ENCODE data around the gene CDK14.

The CDK14 gene

DNA sequence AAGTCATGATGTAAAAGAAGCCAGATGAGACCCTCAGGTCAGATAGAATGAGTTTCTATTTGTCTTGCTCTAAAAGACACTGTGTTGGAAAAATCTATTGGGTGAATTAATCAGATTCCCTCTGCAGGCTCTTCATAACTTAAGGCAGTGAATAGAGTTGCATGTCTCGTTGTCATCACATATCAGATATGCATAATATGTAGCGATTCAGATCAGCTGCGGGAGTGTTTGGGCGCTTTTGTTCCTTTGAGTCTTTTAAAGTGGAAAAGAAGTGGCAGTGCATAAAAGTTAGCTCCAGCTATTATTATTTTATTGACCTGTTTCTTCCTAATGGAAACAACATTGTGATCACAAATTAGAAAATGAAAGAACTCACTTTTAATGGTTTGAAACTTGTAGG is 84.4 kb downstream of the CDK14 start:
- no peak for DNase-seq (ENCODE audit: low read depth)

DNA sequence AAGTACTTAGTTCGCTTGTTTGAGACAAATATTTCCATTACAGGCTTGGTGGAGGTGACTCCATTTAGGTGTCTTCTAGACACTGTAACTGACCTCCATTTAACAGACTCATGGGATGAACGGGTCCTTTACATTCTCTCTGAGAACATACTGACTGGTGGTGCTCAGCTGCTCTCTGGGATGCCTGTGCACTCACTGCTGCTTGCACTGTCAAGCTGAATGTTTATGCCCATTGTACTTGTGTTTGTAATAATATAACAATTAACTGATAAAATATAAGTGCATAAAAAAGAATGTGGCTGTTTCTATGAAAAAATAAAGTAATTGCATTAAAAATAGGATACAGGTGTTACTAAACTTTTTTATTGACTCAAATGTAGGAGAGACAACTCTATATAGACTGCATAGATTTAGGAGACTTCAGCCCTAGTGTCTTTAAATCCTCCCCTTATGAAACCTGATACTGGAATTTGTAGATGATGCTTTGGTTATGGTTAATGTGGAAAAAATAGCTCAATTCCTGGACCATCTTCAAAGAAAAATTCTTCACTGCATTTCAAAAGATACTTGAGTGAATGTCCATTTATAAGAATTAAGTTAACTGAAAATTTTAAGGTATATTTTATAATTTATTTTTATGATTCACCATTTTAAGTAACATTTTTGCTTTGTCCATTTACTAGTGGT is 85.4 kb downstream of the CDK14 start:
- no peak for DNase-seq (ENCODE audit: low read depth)

DNA sequence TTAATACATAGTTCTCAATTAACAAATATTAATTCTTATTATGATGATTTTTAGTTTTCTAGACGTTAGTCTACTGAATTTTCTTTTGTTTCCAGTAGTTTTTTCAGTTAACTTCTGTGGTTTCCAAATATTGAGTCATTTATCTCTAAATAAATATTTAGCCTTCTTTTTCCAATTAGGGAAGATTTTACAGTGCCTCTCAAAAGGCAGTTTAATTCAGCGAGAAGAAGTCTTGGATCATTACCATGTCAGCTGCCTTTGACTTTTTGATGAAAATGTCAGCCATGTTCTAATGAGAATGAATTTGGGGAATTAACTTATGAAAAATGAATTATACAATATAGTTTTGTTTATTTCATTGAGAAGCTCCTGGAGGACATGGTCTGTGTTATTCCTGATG is 90.0 kb downstream of the CDK14 start:
- DNase-seq (ENCODE audit: low read depth): no peak

- DNase-seq (ENCODE audit: low read depth): no peak
Measured at GRCh38 chr7:90688810-90689209, 92.7 kb downstream of the CDK14 start.

GRCh38 chr7:90689260-90689659 is 93.1 kb downstream of the CDK14 start:
- no peak for DNase-seq (ENCODE audit: low read depth)

DNA sequence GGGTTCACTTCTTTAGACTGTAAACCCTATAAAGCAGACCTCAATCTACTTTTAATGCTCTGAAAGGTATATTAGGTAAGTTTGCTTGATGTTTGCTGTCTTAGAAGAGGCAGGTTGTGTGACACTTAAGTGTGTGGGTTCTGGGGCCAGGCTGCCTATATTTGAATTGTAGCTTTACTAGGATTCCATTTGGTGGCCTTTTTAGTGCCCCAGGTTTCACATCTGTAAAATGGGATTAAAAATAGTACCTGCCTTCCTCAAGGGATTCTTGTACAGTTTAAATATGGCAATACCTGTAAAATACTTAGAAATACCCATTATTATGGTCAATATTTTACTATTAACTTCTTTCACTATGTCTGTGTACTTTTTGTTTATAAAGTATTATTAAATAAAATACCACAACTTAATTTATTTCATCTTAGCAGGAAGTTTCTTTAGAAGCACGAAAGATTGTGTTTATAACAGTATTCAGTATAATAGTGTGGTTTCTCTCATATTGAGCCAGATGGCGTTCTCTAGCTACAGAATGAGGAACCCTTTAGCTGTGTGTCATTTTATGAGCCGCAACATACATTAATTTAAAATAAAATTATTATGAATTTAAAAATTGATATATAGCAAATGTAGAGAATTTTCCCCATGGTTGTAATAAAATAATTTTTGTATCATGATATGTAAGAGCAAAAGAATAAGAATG is 94.2 kb downstream of the CDK14 start:
- DNase-seq (ENCODE audit: low read depth): no peak

DNA sequence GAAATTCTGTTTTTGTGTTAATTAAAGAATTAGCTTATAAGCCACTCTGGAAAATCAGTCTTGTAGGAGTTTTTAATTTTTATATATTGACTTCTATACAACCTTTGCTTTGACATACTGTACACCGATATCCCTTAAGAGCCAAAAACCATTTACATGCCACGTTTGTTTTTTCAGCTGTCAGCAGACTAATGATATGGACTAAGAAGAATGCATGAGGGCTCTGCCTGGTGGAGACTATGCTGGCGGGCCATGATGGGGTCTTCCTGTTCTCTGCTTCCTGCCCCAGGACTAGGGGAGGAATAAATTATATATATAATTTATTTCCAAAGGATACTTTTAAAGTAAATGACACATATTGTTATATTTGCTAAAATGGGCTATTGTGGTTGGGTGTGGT is 96.3 kb downstream of the CDK14 start:
- DNase-seq (ENCODE audit: low read depth): no peak

DNA sequence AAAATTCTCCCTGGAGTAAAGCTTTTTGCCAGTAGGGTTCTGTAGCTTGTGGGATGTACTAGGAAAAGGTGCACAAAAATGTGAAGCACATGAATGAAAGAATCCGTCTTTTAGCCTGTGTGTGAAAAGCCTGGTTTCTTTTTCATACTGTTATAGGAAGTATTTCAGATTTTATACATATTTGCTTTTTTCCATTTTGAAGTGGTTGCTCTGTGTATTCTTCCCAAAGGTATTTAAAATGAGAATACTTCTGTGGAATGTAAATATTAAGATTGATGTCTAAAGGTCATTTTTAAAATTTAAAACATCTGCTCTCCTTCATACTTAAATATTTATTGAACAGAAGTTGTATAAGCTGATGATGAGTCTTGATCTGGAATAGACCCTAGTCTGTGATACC is 96.8 kb downstream of the CDK14 start:
- no peak for DNase-seq (ENCODE audit: low read depth)

DNA sequence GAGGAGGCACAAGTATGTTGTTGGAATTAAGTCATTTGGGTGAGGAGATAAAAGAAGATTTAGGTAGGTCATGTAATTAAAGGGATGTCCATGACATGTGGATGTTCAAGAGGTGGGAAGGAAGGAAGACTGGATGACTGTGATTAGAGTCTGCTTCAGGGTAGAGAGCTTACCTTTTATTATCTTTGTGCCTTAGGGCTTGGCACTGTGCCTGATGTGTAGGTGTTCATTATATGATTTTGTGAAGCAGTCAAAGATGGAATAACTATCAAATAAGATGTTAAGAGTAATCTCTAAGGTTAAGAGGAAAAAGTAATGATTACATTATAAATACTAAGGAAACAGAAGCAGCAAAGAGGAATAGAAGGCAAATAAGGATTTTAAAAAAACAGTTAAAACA is 97.8 kb downstream of the CDK14 start:
- no peak for DNase-seq (ENCODE audit: low read depth)

DNA sequence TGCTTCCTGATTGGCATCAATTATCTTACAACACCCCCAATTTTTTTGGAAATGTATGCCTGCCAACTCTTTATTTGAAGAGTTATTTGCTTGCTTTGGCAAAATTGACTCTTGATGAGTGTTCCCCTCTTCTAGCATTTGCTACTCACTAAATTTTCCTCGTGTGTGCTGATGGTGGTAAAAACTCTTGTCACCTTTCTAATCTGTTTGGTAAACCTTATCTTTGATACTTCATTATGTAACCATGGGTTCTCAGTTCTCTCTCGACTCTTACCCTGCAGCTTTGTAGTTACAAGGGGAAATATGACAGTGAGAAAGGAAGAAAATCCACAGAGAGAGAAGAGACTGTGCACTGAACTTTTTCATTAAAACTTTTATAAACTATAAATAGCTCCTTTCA is 102.5 kb downstream of the CDK14 start:
- DNase-seq (ENCODE audit: low read depth): no peak

- no peak for DNase-seq (ENCODE audit: low read depth)
Measured at GRCh38 chr7:90701021-90701420, 104.9 kb downstream of the CDK14 start.

DNA sequence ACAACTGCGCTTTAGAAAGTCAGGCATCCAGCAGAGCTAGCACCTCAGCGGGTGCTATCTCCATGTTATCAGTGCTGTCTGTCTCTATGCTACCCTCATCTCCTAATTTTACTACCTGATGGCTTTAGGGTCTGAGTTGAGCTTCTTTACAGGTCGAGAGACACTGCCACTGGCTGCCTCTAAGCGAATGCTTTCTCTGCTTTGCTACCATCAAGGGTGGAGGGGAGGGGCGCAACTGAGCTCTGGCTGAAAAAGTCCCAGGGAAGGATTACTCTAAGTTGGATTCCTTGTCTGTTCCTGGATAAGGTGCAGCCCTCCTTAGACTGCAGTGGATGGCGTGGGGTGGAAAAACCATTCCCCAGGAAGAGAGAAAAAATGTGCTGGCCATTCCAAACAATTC is 105.7 kb downstream of the CDK14 start:
- DNase-seq (ENCODE audit: low read depth): no peak

DNA sequence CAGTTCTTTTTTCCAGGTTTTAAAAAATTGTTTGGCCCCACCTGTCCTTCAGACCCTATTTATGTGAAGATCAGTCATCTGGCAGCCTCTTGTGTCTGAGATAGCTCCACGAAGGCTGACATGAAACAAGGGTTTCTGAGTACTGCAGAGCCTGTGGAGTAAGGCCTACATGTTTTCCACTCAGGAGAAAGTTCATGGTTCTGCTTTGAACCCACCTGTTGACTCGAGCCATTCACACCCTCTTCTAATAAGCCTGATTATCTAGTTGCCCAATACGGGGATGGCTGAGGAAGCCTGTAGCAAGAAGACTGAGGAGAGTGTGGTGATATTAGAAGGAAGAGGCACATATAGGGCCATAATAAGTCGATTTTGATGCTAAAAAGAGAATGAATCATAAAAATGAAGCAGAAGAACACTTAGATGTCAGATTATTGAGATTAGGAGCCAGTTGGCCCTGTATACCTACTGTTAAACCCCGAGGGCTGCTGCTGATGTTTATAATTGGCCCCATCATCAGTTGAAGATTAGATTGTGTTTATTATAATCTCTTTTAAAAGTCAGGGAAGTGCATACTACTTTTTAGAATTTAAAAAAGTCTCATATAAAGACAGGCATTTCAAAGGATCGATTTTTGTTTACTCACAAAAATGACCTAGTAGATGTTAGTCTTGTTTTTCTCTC is 109.4 kb downstream of the CDK14 start:
- no peak for DNase-seq (ENCODE audit: low read depth)

GRCh38 chr7:90706072-90706716 is 110.1 kb downstream of the CDK14 start:
- no peak for DNase-seq (ENCODE audit: low read depth)

- DNase-seq (ENCODE audit: low read depth): no peak
Measured at GRCh38 chr7:90708841-90709317, 112.8 kb downstream of the CDK14 start.

DNA sequence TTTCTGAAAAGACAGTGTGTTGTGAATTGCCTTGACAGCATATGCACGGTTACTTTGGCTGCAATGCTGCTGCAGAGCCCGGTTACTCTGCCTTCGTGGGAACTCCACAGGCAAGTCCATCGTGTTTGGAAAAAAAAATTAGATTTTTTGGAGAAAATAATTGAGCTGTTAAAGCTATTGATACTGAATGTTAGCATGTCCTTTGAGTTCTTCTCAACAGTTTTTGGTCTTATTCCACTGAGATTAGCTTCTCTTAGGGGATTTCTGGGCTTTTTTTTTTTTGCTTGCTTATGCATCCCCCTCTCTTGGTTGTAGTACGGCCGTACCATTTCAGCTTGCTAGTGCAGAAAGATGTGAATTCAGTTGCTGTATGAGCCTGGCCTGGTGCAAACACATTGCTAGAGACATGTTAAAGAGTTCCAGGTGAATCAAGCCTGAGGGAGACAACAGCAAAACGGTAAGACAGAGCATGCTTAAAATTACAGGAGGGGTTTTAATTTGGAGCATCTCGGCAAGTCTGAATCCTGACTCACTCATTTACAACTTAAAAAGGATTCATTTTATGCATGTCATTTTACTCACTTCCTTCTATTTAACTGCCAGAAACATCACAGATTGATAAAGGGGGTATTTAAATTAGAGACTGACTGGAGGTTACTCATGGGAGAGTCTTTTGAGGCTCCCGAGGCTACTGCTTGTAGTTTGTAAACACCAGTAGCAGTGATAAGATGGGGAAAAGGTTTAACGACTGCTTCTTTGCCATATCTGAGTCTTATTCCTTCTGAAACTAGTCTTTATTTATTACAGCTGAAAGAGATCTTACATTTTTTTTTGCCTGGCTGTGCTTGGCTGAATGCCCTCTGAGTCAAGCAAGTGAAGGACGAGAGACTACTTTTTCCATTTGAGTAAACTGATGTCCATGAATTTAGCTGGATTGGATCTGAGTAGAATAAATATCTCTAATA is 113.7 kb downstream of the CDK14 start:
- no peak for DNase-seq (ENCODE audit: low read depth)

GRCh38 chr7:90710466-90710850 is 114.3 kb downstream of the CDK14 start:
- DNase-seq (ENCODE audit: low read depth): no peak

- DNase-seq (ENCODE audit: low read depth): no peak
Measured at GRCh38 chr7:90713628-90714027, 117.5 kb downstream of the CDK14 start.

DNA sequence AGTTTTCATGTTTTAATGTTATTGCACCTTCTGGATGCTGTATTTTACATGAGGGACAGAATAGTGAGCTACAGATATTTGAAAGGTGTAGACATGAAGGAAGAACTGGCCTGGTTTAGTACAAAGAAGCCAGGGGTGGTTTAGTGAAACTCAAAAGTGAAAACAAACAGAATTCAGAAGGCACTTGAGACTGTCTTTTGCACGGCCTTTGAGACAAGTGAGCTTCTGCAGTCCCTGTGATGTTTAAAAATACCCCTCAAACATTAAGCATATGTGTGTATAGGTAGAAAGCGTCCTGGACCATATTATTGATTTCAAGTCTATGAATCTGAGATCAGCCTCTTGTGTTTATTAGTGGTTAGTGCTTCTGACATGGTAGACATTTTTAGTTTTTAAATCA is 118.9 kb downstream of the CDK14 start:
- no peak for DNase-seq (ENCODE audit: low read depth)

- no peak for DNase-seq (ENCODE audit: low read depth)
Measured at GRCh38 chr7:90717296-90718060, 121.4 kb downstream of the CDK14 start.

GRCh38 chr7:90719155-90719554 is 123.0 kb downstream of the CDK14 start:
- no peak for DNase-seq (ENCODE audit: low read depth)
